H4 (cell line): ENCODE measurements around the gene CUX1. TPM values are rescaled to one million over a fixed set of nuclear protein-coding genes. Genes with fewer than 3 reads are reported as not detected.
"Not testable (repeated sequence)": the region's sequence is repeated elsewhere in the genome, so short reads cannot be mapped to it uniquely, and the experiment has no call there.

ENCODE experiments used
- DNase-seq: peaks from one replicate; pipeline ENCODE4 v3.0.0-alpha.2; 2015; ENCODE audit warnings: low spot score
- total RNA-seq: library from RNA; depleted of rRNA; stranded (reverse); fragments of >200 nt; shearing (Covaris generic); gene quantifications from 2 replicates; pipeline ENCODE4 v1.2.3, GENCODE V29; 2014

The CUX1 gene
- total RNA-seq, 1 experiment from 2014 or later, result 20.1 TPM

GRCh38 chr7:102138676-102139075 is 321.2 kb downstream of the CUX1 start:
- DNase-seq, result no peak

- DNase-seq, result no peak
Measured at GRCh38 chr7:102140952-102141370, 323.5 kb downstream of the CUX1 start.

GRCh38 chr7:102142433-102142832 is 325.0 kb downstream of the CUX1 start:
- DNase-seq, result not testable (repeated sequence)

DNA sequence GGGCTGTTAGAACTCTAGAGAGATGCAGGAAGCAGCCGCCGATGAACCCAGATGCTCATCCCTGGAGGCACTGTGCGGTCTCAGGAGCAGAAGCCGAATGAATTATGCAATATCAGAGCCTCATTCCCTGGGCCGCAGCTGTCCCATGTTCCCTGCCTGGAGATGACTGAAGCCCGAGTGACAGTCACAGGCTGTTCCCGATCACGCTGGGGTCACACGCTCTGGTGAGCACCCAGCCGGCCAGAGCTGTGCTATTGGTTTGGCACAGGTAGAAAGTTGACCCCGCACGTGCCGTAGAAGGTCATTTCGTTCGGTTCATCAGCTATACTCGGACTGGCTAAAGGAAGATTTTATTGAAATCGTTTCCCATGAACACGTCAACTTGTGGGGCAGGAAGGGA is 328.7 kb downstream of the CUX1 start:
- DNase-seq, result no peak

DNA sequence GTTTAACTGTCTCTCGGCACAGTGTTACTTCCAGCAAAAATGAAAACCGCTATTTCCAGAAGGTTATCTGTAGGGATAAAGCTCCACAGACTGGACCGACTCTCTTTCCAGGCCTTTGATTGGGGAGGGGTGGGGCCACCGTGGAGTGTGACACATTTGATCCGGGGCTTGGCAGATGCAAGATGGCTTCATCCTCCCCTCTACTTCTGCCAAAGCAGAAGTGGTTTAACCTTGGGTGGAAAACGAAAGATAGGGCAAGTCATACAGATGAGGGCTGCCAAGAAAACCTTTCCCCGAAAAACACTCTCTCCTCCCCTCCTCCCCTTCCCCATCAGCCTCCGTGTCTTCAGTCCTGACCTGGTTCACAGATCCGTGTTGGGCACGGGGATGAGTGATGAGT is 329.6 kb downstream of the CUX1 start:
- no peak for DNase-seq

DNA sequence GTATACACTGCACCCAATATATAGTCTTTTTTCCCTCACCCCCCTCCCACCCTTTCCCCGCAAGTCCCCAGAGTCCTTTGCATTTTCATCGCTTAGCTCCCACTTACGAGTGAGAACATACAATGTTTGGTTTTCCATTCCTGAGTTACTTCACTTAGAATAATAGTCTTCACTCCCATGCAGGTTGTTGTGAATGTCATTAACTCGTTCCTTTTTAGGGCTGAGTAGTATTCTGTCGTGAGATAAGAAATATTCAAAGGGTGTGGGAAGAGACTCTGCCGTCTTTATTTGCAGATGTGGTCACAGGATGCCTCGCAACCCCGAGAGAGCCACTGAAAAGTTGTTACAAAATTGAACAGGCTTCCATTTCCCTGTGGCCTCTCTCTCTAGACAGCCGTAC is 331.4 kb downstream of the CUX1 start:
- DNase-seq, result no peak

- DNase-seq, result no peak
Measured at GRCh38 chr7:102149416-102149815, 332.0 kb downstream of the CUX1 start.

DNA sequence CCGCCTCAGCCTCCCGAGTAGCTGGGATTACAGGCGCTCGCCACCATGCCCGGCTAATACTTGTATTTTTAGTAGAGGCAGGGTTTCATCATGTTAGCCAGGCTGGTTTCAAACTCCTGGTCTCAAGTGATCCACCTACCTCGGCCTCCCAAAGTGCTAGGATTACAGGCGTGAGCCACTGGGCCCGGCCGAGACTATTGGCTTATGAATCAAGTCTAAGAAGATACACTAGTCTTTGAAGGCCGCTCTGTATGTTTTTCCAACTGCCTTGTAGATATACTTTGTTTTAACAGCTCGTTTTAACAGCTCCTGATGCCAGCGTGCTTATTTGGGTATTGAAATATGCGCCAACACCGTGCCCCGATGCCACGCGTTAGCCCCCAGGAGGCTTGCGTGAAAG is 332.8 kb downstream of the CUX1 start:
- DNase-seq, result no peak

DNA sequence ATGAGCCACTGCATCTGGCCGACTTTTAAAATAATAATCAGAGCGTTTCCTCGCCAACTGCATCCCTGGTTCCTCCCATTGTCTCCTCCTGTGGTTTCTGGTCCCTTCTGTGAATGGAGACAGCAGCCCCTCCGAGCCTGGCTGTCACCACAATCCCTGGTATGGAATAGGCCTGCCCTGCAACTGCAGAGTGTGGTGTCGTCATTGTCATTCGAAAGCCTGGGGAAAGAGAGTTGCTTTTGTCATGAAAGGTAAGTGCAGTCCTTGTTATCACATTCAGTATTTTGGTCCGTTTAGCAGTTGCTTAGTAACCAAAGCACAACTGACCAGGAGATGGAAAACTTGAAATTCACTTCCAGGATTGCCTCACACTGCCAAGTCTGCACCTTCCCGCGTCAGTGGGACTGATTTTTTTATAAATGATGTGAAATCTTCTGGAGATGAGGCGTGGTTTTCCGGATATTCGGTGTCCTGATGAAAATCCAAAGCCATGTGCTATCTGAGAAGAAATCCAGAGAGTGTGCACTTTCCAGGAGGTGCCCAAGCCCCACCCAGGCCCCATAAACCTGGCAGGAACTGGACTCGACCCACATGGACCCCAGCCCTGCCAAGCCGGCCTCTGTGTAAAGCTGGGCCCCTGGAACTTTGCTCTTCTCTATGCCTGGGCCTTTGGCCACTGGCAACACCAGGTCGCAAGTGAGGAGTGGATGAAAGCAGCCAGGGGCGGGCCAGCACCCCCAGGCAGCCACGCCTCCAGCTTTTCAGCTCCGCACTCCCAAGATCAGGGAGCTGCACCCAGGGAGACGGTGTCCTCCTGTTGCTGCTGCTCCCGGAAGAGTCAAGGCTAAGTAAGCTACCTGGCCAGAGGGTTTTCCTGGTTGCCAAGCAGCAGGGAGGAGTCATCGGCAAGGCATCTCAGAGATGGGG is 335.5 kb downstream of the CUX1 start:
- no peak for DNase-seq

- DNase-seq, result no peak
Measured at GRCh38 chr7:102153599-102153946, 336.1 kb downstream of the CUX1 start.

DNA sequence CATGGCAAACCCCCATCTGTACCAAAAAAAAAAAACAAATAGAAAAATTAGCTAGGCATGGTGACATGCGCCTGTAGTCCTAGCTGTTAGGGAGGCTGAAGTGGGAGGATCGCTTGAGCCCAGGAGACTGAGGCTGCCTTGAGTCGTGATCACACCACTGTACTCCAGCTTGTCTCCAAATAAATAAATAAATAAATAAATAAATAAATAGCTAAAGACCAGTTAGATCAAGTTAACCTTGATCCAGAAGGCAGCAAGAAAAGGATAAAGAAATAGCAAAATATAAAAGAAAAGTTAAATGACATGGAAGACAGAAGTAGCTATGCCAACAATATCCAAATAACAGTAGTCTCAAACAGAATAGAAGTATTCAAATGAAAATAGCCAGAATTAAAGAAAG is 337.0 kb downstream of the CUX1 start:
- no peak for DNase-seq

GRCh38 chr7:102155821-102156441 is 338.5 kb downstream of the CUX1 start:
- DNase-seq, result no peak

DNA sequence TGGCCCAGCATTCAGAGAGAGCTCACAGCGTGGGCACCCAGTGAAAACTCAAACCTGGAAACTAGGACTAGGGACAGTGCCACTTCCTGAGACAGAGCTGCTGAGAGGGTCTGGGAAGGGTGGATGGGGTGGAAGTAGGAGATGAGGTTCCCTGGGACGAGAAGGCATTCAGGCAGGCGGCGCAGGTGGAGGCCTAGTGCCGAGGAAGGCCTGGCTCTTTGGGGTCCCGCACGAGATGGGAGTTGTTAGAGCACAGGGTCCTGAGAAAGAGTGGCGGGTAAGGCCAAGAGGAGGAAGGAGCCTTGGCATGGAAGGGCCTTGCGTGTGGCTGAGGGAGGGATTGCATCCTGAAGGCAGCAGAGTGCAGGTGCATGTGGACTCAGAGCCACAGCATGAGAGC is 339.4 kb downstream of the CUX1 start:
- no peak for DNase-seq

- DNase-seq, result no peak
Measured at GRCh38 chr7:102165136-102165535, 347.7 kb downstream of the CUX1 start.

DNA sequence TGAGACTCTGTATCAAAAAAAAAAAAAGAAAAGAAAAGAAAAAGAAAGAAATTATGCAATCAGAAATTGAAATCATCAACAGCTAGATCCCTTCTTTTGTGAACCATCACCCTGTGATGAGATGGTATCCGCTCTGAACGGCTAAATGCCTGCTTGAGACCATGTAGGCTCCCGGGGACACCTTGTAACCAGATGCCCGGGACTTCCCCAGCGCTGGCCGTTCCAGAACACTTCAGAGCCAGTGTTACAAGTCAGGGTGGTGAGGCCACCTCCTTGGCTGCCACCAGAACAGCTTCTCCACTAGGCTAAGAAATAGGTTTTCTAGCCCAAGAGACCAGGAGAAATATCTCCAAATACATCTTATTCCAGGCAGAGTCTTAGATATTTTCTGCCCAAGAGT is 349.8 kb downstream of the CUX1 start:
- DNase-seq, result no peak

DNA sequence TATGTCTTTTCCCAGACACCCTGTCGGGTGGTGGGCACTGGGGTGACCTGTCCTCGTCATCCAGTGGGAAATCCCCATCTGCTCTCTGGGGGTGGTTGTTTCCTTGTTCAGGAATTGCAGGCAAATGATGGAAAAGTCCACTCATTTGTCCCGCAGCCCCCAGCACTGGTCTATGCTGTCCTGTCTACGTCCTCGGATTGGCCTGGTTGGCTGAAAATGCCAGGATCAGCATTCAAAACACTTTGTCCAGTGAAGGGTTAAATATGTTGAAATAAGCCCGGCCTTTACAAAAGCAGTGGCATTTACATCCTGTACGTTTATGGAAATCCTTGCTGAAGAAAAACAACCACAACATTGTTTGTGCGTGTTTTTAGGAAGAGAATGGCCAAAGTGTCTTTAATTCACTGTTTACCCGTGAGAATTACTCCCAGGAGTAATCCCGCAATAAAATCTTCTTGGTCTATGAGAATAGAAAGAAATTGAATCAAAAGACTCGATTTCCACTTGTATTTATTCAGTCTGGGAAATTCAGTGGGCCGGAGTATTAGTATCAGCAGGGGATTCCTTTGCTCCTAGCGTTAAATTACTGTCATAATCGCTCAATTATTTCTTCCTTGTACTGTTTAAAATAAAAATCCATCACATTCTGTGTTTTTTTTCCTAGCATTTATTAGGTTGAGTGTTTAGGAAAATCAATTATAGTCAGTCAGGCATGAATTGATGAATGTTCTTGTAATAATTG is 352.4 kb downstream of the CUX1 start:
- no peak for DNase-seq

GRCh38 chr7:102170393-102170970 is 353.1 kb downstream of the CUX1 start:
- DNase-seq, result no peak

DNA sequence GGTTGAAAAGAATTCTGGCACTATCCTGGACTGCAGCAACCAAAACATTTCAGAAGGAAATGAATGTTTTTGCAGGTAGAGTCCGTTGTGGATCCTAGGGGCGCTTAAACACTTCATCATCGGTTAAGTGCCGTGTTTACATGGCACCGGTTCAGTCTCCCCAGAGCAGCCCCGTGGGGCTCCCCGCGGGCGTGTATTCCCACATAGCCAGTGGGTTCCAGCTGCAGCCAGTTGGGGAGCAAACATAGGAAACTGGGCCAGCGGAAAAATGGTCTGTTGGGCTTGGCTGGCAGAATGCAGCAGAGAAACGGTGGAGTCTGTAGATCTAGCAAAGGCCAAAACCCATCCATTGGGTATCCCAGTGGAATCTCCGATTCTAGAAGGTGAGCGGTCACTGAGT is 356.2 kb downstream of the CUX1 start:
- DNase-seq, result no peak

DNA sequence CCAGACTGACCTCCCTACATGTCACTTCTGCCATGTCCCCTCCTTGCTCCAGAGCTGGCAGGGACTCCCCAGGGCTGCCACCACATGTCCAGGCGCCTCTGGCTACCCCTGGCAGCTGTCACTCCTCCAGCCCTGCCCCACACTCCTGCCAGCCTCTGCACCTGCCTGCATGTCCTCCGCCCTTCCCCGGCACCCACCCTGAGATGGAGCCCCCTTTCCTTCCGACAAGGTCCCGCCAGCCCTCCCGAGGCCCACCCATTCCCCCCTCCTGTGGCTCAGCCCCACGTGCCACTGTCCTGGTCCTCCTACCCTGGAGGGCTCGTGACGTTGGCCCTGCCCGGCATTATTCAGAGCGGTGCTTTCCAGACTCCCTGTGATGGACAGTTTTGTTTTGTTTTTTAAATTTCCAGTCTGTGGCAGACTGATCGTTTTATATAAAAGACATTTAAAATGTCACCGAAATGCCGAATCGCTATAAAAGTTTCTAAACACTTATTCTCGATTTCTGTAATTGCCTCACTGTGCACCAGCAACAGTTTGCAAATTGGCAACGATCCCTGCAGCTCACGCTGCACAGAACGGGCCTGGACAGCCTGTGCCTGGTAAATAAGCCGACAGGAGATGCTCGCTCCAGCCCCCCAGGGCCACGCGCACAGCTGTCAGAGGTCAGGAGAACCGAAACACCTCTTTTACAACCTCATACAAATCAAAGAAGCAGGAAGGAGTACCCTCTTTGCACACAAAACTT is 358.2 kb downstream of the CUX1 start:
- DNase-seq, result no peak

- DNase-seq, result no peak
Measured at GRCh38 chr7:102178410-102178809, 361.0 kb downstream of the CUX1 start.

- DNase-seq, result no peak
Measured at GRCh38 chr7:102180727-102181126, 363.3 kb downstream of the CUX1 start.

DNA sequence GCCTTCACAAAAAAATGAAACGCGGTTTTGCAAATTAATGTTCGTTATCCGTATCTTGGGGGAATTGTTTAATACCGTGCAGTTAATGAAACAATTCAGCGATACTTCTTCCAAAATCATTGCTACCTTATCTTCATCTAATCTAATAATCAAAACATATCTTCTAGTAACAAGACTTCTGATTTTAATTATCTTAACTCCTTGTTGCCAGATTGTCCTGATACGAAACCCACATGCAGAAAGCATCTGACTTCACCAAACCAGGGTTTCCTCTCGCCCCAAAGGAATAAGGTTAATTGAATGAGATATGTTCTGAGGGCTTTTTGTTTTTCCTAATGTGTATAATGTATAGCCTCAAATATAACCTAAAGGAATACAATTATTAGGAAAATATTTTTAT is 364.1 kb downstream of the CUX1 start:
- no peak for DNase-seq
